H1 (cell line): ENCODE measurements around the gene CATSPERD. TPM values are rescaled to one million over a fixed set of nuclear protein-coding genes. Genes with fewer than 3 reads are reported as not detected.

Source experiments
- ATF2 ChIP-seq: IDR thresholded peaks from 2 replicates; pipeline ENCODE4 v1.6.1; 2012; ENCODE audit warnings: low read length, inconsistent platforms
- CBX5 ChIP-seq: fragments of 300-800, 300-1000 bp; sonication (generic); IDR thresholded peaks from 2 replicates; pipeline ENCODE4 v1.7.1; 2016; ENCODE audit warnings: antibody characterized with exemption, low read length, low read depth
- CHD2 ChIP-seq: IDR thresholded peaks from 2 replicates; pipeline ENCODE4 v1.6.1; 2012; ENCODE audit warnings: low read length, improper control_type of control experiment
- polyA plus RNA-seq, 7 experiments: library from polyadenylated mRNA; depleted of rRNA in 3 of 7; stranded (reverse) in 5 of 7; unstranded in 2 of 7; fragments of >200 nt in 5 of 7; fragments of 200-250 nt in 2 of 7; gene quantifications; 1 replicate in 5 of 7; 2 replicates in 1 of 7; 4 replicates in 1 of 7; pipeline versions ENCODE4 v1.2.1 to v1.2.3, GENCODE V29; 2011 to 2013; ENCODE audit warnings: missing spikeins in 2 of 7, mixed read lengths in 2 of 7
- total RNA-seq: library from RNA; stranded (reverse); fragmentation: NEBNext Ultra II Directional; extraction: Animal tissue kit (Norgen Biotek cat#: 25700); gene quantifications from 2 replicates; pipeline ENCODE4 v1.2.1, GENCODE V29; 2021

CATSPERD gene
- total and polyA plus RNA-seq, 2 of the 8 experiments (the other 6 are each of a cell fraction or from before 2014, with no cell fraction given), result 0.12 TPM; not detected in 1

- TF ChIP-seq ATF2 (peak; percentile 73), CBX5 (no peak), CHD2 (peak; percentile 98)
- TF ChIP-seq, all 59 proteins: peak for 24
Measured at GRCh38 chr19:5827891-5828660, 107.6 kb downstream of the CATSPERD start (continued).

Other genes starting within 250 kb of the CATSPERD start
- gene TINCR, start 152.7 kb upstream of the CATSPERD start, total RNA-seq, result 0.48 and 0.52 TPM in 2 replicates
- 1.2 and 1.4 TPM in 2 replicates for gene TINCR, start 152.7 kb upstream of the CATSPERD start, polyA plus RNA-seq (2011; rRNA removed)
- gene SAFB2, start 97.9 kb upstream of the CATSPERD start, total RNA-seq, result 63.8 and 74.4 TPM in 2 replicates
- 14.8 and 31.1 TPM in 2 replicates for gene SAFB2, start 97.9 kb upstream of the CATSPERD start, polyA plus RNA-seq (2011; rRNA removed)
- gene SAFB, start 97.6 kb upstream of the CATSPERD start, total RNA-seq, result 109 and 110 TPM in 2 replicates
- 27.0 and 69.5 TPM in 2 replicates for gene SAFB, start 97.6 kb upstream of the CATSPERD start, polyA plus RNA-seq (2011; rRNA removed)
- 17.3 and 20.4 TPM in 2 replicates for gene MICOS13, start 40.1 kb upstream of the CATSPERD start, total RNA-seq
- 36.1 and 36.9 TPM in 2 replicates for gene MICOS13, start 40.1 kb upstream of the CATSPERD start, polyA plus RNA-seq (2011; rRNA removed)
- gene HSD11B1L, start 39.6 kb upstream of the CATSPERD start, total RNA-seq, result 8.2 and 9.5 TPM in 2 replicates
- 20.6 and 29.4 TPM in 2 replicates for gene HSD11B1L, start 39.6 kb upstream of the CATSPERD start, polyA plus RNA-seq (2011; rRNA removed)
- 1,075 and 1,137 TPM in 2 replicates for gene RPL36, start 30.3 kb upstream of the CATSPERD start, total RNA-seq
- gene RPL36, start 30.3 kb upstream of the CATSPERD start, polyA plus RNA-seq (2011; rRNA removed), result 730 and 951 TPM in 2 replicates
- 117 and 124 TPM in 2 replicates for gene LONP1, start 491 bp upstream of the CATSPERD start, total RNA-seq
- gene LONP1, start 491 bp upstream of the CATSPERD start, polyA plus RNA-seq (2011; rRNA removed), result 98.1 and 157 TPM in 2 replicates
- gene PRR22, start 64.1 kb downstream of the CATSPERD start, total RNA-seq, result 2.1 and 3.7 TPM in 2 replicates
- 1.9 and 4.1 TPM in 2 replicates for gene PRR22, start 64.1 kb downstream of the CATSPERD start, polyA plus RNA-seq (2011; rRNA removed)
- gene DUS3L, start 70.5 kb downstream of the CATSPERD start, total RNA-seq, result 39.1 and 39.4 TPM in 2 replicates
- gene DUS3L, start 70.5 kb downstream of the CATSPERD start, polyA plus RNA-seq (2011; rRNA removed), result 37.6 and 45.8 TPM in 2 replicates
- 4.6 and 5.3 TPM in 2 replicates for gene NRTN, start 84.4 kb downstream of the CATSPERD start, total RNA-seq
- 3.9 and 5.9 TPM in 2 replicates for gene NRTN, start 84.4 kb downstream of the CATSPERD start, polyA plus RNA-seq (2011; rRNA removed)
- not detected in 2 replicates for gene FUT6, start 119.1 kb downstream of the CATSPERD start, total RNA-seq
- gene FUT6, start 119.1 kb downstream of the CATSPERD start, polyA plus RNA-seq (2011; rRNA removed), result not detected in 2 replicates
- gene FUT3, start 130.8 kb downstream of the CATSPERD start, total RNA-seq, result 0.40 and 0.63 TPM in 2 replicates
- 0.15 and 0.41 TPM in 2 replicates for gene FUT3, start 130.8 kb downstream of the CATSPERD start, polyA plus RNA-seq (2011; rRNA removed)
- not detected in 2 replicates for gene FUT5, start 149.9 kb downstream of the CATSPERD start, total RNA-seq
- not detected in 2 replicates for gene FUT5, start 149.9 kb downstream of the CATSPERD start, polyA plus RNA-seq (2011; rRNA removed)
- gene NDUFA11, start 183.2 kb downstream of the CATSPERD start, total RNA-seq, result 205 and 206 TPM in 2 replicates
- gene NDUFA11, start 183.2 kb downstream of the CATSPERD start, polyA plus RNA-seq (2011; rRNA removed), result 1,037 and 1,353 TPM in 2 replicates
- 1.2 and 1.3 TPM in 2 replicates for gene VMAC, start 184.2 kb downstream of the CATSPERD start, total RNA-seq
- gene VMAC, start 184.2 kb downstream of the CATSPERD start, polyA plus RNA-seq (2011; rRNA removed), result 2.2 and 3.9 TPM in 2 replicates
- gene CAPS, start 193.6 kb downstream of the CATSPERD start, total RNA-seq, result 1.8 and 2.1 TPM in 2 replicates
- gene CAPS, start 193.6 kb downstream of the CATSPERD start, polyA plus RNA-seq (2011; rRNA removed), result 2.4 and 4.2 TPM in 2 replicates